HG02840 (cell line): Measurements from ENCODE around the gene MACROD2.

Experiments
- ATAC-seq: cut with Tn5 transposase; IDR thresholded peaks from one replicate; pipeline ENCODE4 v1.9.1; 2021; ENCODE audit warnings: mild to moderate bottlenecking, moderate library complexity, moderate number of reproducible peaks; ENCODE audit not compliant: unreplicated experiment, low FRiP score

Gene MACROD2

DNA sequence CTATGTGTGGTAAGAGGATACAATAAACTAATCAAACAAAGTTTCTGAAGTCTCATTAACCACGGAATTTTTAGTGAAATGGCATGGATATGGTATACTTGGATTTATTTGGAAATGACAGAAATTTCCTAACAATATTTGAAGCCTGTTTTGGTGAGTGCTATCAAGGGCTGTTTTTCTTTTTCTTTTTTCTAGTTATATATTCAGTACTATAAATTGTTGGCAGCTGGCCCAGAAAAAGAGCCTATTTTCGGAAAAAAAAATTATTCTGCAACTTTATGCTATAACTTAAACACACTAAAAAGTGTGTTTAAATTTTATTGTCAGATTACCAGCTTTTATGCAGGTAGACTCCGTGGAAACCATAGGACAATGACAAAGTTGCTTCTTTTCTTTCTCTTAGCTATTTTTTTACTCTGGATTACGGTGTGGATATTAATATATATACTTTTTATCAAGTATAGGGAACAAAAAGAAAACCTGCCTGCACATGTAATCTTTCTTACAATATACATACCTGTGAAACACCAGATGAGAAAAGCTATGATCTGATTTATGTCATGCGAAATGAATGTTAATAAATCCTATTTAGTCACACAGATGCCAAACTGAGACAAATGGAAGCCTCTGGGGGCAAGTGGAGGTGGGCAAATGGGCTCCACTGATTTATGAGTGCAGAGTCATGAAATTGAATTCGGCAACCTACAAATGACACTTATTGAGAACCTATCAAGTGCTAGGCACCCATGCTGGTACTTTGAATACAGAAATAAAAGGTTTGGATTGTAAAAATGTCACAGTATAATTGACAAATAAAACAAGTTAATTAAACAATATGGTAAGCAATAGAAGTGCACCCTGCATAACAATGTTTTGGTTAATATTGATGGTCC, 1261.6 kb downstream of the MACROD2 start:
- ATAC-seq = no peak

DNA sequence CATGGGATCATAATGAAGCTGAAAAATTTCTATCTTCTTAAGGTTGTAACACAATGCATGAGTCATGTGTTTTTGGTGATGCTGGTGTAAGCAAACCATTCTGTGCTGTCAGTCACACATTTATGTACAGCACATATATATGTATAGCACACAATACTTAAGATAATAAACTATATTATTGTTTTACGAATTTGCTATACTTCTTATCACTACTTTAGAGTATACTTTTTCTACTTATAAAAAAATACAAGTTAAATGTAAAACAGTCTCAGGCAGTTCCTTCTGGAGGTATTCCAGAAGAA, 1262.2 kb downstream of the MACROD2 start:
- no peak for ATAC-seq

DNA sequence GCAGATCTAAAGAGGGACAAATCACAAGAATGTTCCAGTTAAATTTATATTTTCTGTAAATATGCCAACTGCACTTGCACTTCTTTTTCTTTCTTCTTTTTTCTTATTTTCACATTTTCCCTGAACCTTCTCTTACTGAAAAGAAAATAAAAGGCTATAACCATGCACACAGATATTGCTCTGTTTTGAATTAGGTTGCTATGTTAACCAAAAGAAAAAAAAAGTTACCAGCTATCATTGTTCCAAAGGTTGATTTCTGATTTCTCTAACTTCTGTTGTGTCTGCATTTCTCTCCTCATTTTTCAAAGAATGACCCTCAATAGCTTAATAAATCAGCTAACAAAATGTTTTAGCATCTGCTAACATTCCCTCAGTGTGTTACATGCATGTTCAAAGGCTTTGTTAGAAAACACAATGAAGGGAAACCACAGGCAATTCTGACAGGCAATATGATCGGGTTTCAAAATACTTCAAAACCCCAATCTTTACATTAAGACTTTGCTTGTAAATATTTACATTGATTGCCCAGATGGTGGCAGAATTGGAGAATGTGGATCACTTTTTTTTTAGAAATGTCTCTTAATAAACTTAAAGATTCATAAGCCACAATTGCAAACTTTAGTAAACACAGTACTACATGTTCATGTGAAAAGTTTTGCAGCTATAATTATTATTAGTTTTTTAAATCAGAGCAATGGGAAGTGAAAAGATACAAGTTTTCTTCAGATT, 1270.4 kb downstream of the MACROD2 start:
- ATAC-seq = no peak

GRCh38 chr20:15267935-15268334, 1272.6 kb downstream of the MACROD2 start:
- no peak for ATAC-seq

GRCh38 chr20:15278041-15278440, 1282.7 kb downstream of the MACROD2 start:
- ATAC-seq = no peak

DNA sequence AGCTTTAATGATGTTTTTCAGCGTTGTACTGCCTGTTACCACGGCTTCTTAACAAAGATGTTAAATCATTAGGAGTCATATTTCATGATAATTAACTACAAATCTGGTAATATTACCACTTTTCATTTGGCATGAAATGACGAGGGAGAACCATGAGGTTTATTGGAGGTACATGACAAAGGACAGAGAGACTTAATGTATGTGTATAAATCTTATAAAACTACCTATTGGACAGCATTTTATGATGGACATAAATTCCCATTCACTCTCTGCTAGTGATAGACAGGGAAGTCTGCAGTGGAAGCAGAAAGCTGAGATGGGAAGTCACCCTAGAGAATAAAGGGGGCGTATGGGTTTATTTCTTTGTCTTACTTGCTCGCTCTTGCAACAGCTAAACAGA, 1292.0 kb downstream of the MACROD2 start:
- ATAC-seq = no peak

DNA sequence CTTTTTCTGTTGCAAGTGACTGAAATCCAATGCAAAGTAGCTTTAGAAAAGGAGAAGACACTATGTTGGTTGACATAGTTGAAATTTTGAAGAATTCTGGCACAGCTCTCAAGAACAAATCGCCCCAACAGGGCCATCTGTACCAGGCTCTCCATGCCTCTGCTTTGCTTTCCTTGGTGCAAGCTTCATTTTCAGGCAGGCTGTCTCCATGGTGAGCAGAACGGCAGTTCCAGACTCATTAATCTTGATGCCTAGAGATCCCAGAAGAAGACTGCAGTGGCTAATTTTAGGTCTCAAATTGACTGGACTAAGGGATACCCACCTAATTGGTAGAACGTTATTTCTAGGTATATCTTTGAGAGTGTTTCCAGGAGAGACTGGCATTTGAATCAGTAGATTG, 1292.8 kb downstream of the MACROD2 start:
- no peak for ATAC-seq

GRCh38 chr20:15289337-15289736, 1294.0 kb downstream of the MACROD2 start:
- no peak for ATAC-seq

GRCh38 chr20:15292405-15292804, 1297.1 kb downstream of the MACROD2 start:
- no peak for ATAC-seq

DNA sequence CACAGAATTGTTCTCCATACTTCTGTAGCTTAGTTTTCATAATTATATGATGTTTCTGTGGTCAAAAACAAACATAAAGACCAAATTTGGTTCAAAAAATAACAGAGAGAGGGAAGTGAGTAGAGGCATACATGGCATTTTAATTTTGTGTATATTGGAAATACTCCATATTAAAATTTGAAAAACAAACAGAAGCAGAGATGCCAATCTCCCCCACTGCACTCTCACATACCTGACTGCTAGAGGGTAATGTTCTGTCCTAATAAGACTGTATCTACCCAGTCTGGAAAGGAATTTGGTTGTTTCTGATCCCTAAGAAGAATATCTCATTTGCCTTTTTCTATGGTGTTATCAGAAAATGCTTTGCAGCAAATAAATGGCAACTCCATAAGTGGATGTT, 1301.1 kb downstream of the MACROD2 start:
- no peak for ATAC-seq

DNA sequence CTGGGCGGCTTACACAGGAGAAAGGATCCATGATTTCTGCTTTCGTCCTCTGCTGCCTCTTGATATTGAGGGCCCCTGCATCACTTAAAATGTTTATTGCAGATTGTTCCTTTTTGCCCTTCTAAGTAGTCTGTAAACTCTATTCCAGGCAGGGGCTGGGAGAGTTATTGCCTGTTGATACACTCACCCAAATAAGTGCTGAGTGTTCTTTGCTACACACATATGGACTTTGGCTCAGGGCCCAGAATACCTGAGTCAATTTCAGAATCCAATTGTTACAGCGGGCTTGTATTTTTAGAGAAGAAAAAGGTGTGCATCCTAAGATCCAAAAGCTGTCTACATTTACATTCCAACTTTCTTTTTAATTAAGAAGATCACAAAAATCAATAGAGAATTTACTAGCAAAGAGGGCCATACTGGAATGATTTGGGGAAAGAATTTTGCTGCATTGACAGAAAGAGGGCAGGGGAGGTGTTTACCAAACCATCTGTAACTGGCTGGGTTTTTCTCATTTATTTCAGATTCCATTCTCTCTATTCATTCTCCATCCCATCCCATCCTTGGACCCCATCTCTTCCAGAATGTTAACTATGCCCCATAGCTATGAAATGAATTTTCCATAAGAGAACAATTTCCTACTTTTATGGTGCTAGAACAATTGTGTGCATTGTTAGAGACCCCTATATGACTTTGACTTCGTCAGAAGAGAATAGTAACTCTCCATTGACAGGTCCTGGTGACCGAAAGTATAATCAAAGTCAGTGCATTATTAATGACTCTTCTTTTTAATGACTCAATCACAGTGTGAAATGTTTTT, 1302.0 kb downstream of the MACROD2 start:
- ATAC-seq = no peak

- no peak for ATAC-seq
Measured at GRCh38 chr20:15302075-15302474, 1306.8 kb downstream of the MACROD2 start.

- ATAC-seq = no peak
Measured at GRCh38 chr20:15310361-15310760, 1315.0 kb downstream of the MACROD2 start.

DNA sequence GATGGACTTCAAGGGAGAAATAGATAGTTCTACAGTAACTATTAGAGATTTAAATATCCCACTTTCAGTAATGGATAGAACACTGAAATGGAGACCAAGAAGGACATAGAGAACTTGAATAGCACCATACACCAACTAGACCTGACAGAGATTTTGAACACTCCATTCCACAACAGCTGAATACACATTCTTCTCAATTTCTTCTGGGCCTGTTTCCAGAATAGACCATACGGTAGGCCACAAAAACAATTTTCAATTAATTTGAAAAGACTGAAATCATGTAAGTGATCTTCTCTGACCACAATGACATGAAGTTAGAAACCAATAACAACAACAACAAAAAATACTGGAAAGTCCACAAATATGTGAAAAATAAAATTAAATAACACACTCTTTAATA, 1321.2 kb downstream of the MACROD2 start:
- ATAC-seq = no peak

- peak; percentile 83 for ATAC-seq
Measured at GRCh38 chr20:15317546-15318232, 1322.4 kb downstream of the MACROD2 start.

DNA sequence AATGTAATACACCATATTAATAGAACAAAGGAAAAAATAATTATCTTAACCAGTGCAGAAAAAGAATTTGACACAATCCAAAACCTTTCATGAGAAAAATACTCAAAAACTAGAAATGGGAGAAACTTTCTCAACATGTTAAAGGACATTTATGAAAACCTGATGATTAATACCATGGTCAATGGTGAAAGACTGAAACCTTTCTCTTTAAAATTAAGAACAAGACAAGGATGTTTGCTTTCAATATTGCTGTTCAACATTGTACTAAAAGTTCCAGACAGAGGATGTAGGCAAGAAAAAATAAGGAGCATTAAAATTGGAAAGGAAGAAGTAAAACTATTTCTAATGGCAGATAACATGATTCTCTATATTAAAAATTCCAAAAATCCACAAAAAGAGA, 1323.4 kb downstream of the MACROD2 start:
- no peak for ATAC-seq

- ATAC-seq = no peak
Measured at GRCh38 chr20:15319439-15319838, 1324.1 kb downstream of the MACROD2 start.

GRCh38 chr20:15320941-15321340, 1325.6 kb downstream of the MACROD2 start:
- ATAC-seq = no peak

DNA sequence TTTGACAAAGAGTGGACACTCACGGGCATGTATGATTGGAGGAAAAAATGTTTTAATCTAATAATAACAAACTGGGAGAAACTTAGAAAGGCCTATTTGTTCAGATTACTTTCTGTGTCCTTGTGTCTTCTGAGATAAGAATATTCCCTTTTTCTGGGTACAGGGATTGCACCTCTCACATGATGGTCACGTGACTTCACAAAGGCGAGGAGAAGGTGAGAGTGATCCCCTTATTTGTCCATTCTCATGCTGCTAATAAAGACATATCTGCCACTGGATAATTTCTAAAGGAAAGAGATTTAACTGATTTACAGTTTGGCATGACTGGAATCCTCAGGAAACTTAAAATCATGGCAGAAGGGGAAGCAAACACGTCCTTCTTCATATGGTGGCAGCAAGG, 1331.8 kb downstream of the MACROD2 start:
- ATAC-seq = no peak

DNA sequence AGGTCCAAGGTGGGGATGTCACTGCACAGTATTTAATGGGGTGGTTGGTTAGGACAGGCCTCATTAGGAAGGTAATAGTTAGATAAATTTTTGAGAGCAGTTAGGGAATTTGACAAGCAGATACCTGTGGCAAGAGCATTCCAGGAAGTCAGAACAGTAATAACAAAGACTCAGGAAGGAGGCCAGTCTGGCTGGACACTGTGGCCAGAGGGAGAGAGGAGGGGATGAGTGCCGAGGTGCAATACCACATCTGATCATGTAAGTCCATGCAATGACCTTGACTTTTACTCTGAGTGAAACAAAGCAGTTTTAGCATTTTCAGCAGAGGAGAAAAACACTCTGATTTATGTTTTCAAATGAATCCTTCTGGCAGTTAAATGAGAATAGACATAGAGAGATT, 1332.8 kb downstream of the MACROD2 start:
- ATAC-seq = no peak
